DMS153 treated with DMSO at 0.1 percent for 48 hours (cell line): Measurements from ENCODE around the gene LBHD1.
A peak's percentile ranks its signal among the peaks of the same experiment; 100 is the strongest.
"Not testable (repeated sequence)": the region's sequence is repeated elsewhere in the genome, so short reads cannot be mapped to it uniquely, and the experiment has no call there.

Source experiments
- DNase-seq: peaks from one replicate; lab custom pipeline; 2025; ENCODE audit not compliant: unreplicated experiment; lab: John Stamatoyannopoulos, UW

LBHD1 gene

GRCh38 chr11:62671608-62672389 is at the start of gene LBHD1, which contains the start of gene UQCC3:
Gene LBHD1, minus strand, starts transcription at chr11:62672267. Its CDS starts 2,236 bp downstream, at chr11:62670031.
Gene UQCC3, plus strand, starts transcription at chr11:62671673. Its CDS starts 73 bp downstream, at chr11:62671746.
- peak; percentile 66 for DNase-seq

GRCh38 chr11:62719302-62719978 is 47.4 kb upstream of the LBHD1 start:
- DNase-seq = no peak

- DNase-seq = no peak
Measured at GRCh38 chr11:62716816-62717215, 44.7 kb upstream of the LBHD1 start.

GRCh38 chr11:62716206-62716605 is 44.1 kb upstream of the LBHD1 start:
- DNase-seq = no peak

GRCh38 chr11:62715150-62716130 is 43.4 kb upstream of the LBHD1 start:
- DNase-seq = no peak

GRCh38 chr11:62713343-62713742 is 41.3 kb upstream of the LBHD1 start:
- no peak for DNase-seq

- no peak for DNase-seq
Measured at GRCh38 chr11:62712861-62713260, 40.8 kb upstream of the LBHD1 start.

GRCh38 chr11:62712276-62712812 is 40.3 kb upstream of the LBHD1 start:
- no peak for DNase-seq

- no peak for DNase-seq
Measured at GRCh38 chr11:62710001-62710345, 37.9 kb upstream of the LBHD1 start.

- peak; percentile 99 for DNase-seq
Measured at GRCh38 chr11:62709247-62710000, 37.4 kb upstream of the LBHD1 start.

- DNase-seq = peak; percentile 62
Measured at GRCh38 chr11:62708793-62709192, 36.7 kb upstream of the LBHD1 start.

- no peak for DNase-seq
Measured at GRCh38 chr11:62708392-62708791, 36.3 kb upstream of the LBHD1 start.

GRCh38 chr11:62707277-62707861 is 35.3 kb upstream of the LBHD1 start, which contains the start of the genes BSCL2 and GNG3:
Gene BSCL2, minus strand, starts transcription at chr11:62707424. Its CDS starts 229 bp downstream, at chr11:62707195.
Gene GNG3, plus strand, starts transcription at chr11:62707676. Its CDS starts 620 bp downstream, at chr11:62708296.
- DNase-seq = peak; percentile 46

GRCh38 chr11:62706850-62707247 is 34.8 kb upstream of the LBHD1 start:
- no peak for DNase-seq

GRCh38 chr11:62705880-62706849 is 34.1 kb upstream of the LBHD1 start:
- DNase-seq = peak; percentile 88

GRCh38 chr11:62705413-62705812 is 33.3 kb upstream of the LBHD1 start:
- no peak for DNase-seq

- not testable (repeated sequence) for DNase-seq
Measured at GRCh38 chr11:62703921-62704320, 31.9 kb upstream of the LBHD1 start.

GRCh38 chr11:62702246-62702645 is 30.2 kb upstream of the LBHD1 start:
- no peak for DNase-seq
